PC-9 (cell line): ENCODE data around the gene S100A16. TPM values are rescaled to one million over a fixed set of nuclear protein-coding genes. Genes with fewer than 3 reads are reported as not detected.

Source experiments
- BruUV-seq: library from RNA; stranded (reverse); fragments of 400-500 nt; replicated peaks from 2 replicates; lab custom pipeline; 2021; lab: Mats Ljungman, UMichigan
- CTCF ChIA-PET: fragments of 300-600 bp; sonication (Branson Sonifier 250); formaldehyde crosslinking; loops from one replicate; lab custom pipeline; 2022; ENCODE audit warnings: antibody characterized with exemption; lab: Charles Lee
- POLR2A ChIA-PET: fragments of 300-600 bp; sonication (Branson Sonifier 250); formaldehyde crosslinking; loops from one replicate; lab custom pipeline; 2022; ENCODE audit warnings: antibody characterized with exemption; ENCODE audit not compliant: unreplicated experiment; lab: Charles Lee
- DNase-seq, 2 experiments: peaks; one replicate each; pipeline versions ENCODE4 v3.0.0 to v3.0.0-alpha.2; 2015 to 2022; ENCODE audit warnings: mixed read lengths in 1 of 2
- H2AFZ ChIP-seq: fragments of 200-600 bp; sonication (generic); 2 replicates; pipeline ENCODE4 v1.8.1; 2017; ENCODE audit warnings: antibody characterized with exemption
- H3F3A ChIP-seq: fragments of 200-600 bp; sonication (generic); 2 replicates; pipeline ENCODE4 v1.8.1; 2017; ENCODE audit warnings: antibody characterized with exemption, mild to moderate bottlenecking, low read depth; ENCODE audit not compliant: insufficient read depth
- H3K27ac ChIP-seq: fragments of 200-600 bp; sonication (generic); 2 replicates; pipeline ENCODE4 v1.6.1; 2016; ENCODE audit warnings: mixed run types
- H3K27me3 ChIP-seq: fragments of 200-600 bp; sonication (generic); 2 replicates; pipeline ENCODE4 v1.6.1; 2016; ENCODE audit warnings: low read depth, mixed run types; ENCODE audit not compliant: insufficient read depth
- H3K36me3 ChIP-seq: fragments of 200-600 bp; sonication (generic); 2 replicates; pipeline ENCODE4 v1.6.1; 2016; ENCODE audit warnings: low read depth, mixed run types
- H3K4me1 ChIP-seq: fragments of 200-600 bp; sonication (generic); replicated peaks from 2 replicates; pipeline ENCODE4 v1.6.1; 2016; ENCODE audit warnings: mixed run types; ENCODE audit not compliant: insufficient read depth
- H3K4me2 ChIP-seq: fragments of 200-600 bp; sonication (generic); 2 replicates; pipeline ENCODE4 v1.6.1; 2017; ENCODE audit warnings: mixed run types
- H3K4me3 ChIP-seq: fragments of 200-600 bp; sonication (generic); 2 replicates; pipeline ENCODE4 v1.6.1; 2016; ENCODE audit warnings: mixed run types
- H3K79me2 ChIP-seq: fragments of 200-600 bp; sonication (generic); 2 replicates; pipeline ENCODE4 v1.6.1; 2017; ENCODE audit warnings: low read depth, mixed run types
- H3K9me2 ChIP-seq: fragments of 200-600 bp; sonication (generic); 2 replicates; pipeline ENCODE4 v1.8.1; 2017; ENCODE audit warnings: mild to moderate bottlenecking; ENCODE audit not compliant: insufficient read depth
- H3K9me3 ChIP-seq: fragments of 200-600 bp; sonication (generic); 2 replicates; pipeline ENCODE4 v1.8.1; 2016; ENCODE audit warnings: low read depth; ENCODE audit not compliant: insufficient read depth
- H4K20me1 ChIP-seq: fragments of 200-600 bp; sonication (generic); 2 replicates; pipeline ENCODE4 v1.8.1; 2017; ENCODE audit not compliant: insufficient read depth
- CTCF ChIP-seq: fragments of 200-600 bp; sonication (generic); conservative IDR thresholded peaks from 2 replicates; pipeline ENCODE4 v1.6.1; 2017; ENCODE audit warnings: mixed run types, antibody characterized with exemption, mild to moderate bottlenecking, moderate library complexity
- EZH2 ChIP-seq: fragments of 200-600 bp; sonication (generic); IDR thresholded peaks from 2 replicates; pipeline ENCODE4 v1.8.0; 2017; ENCODE audit warnings: antibody characterized with exemption, low read depth
- intact Hi-C: fragments of 100-400 bp; cut with micrococcal nuclease; formaldehyde crosslinking; loops from one replicate; pipeline ENCODE4 v1.10.0; 2022; ENCODE audit not compliant: unreplicated experiment
- total RNA-seq: library from RNA; stranded (reverse); gene quantifications from 2 replicates; pipeline ENCODE4 v1.2.3, GENCODE V29; 2021

The S100A16 gene
- total RNA-seq, 1 experiment from 2014 or later, result 276 TPM

GRCh38 chr1:153629343-153629665, 16.4 kb upstream of the S100A16 start:
- TF ChIP-seq EZH2 (no peak), CTCF (no peak)
- no peak overlapping the region for H2AFZ ChIP-seq
- no peaks in the 10 kb centered on the region for H4K20me1 ChIP-seq
- peaks cover 29% of the 10 kb centered on the region for H3K79me2 ChIP-seq
- H3K4me1 ChIP-seq, result peaks cover 35% of the 10 kb centered on the region
- ChIA-PET CTCF (interaction anchor here (0.6 kb wide), 1 partner anchor 663 kb away, joined by 4 read pairs; no protein-coding TSS in a partner anchor), POLR2A (no interaction called here)
- no peak overlapping the region for H3K4me2 ChIP-seq
- DNase-seq, result no peak
- intact Hi-C loops, result no loop called here
- H3F3A ChIP-seq, result peaks cover 21% of the 10 kb centered on the region
- BruUV-seq, result no TSS peak
- no peaks in the 10 kb centered on the region for H3K9me2 ChIP-seq
- no peak overlapping the region for H3K27ac ChIP-seq
- H3K27me3 ChIP-seq, result no peaks in the 10 kb centered on the region
- H3K36me3 ChIP-seq, result peaks cover 1% of the 10 kb centered on the region; the same call in 1 of the 2 replicates
- no peak overlapping the region for H3K4me3 ChIP-seq
- H3K9me3 ChIP-seq, result no peaks in the 10 kb centered on the region

GRCh38 chr1:153628638-153629342, 15.9 kb upstream of the S100A16 start:
- Histone ChIP-seq H3K27ac (no peak overlapping the region), H3K27me3 (no peaks in the 10 kb centered on the region), H4K20me1 (no peaks in the 10 kb centered on the region), H3K36me3 (peaks cover 6% of the 10 kb centered on the region; the same call in 1 of the 2 replicates), H2AFZ (no peak overlapping the region), H3K4me3 (no peak overlapping the region), H3K79me2 (peaks cover 31% of the 10 kb centered on the region), H3K4me1 (peaks cover 37% of the 10 kb centered on the region), H3K9me2 (no peaks in the 10 kb centered on the region), H3K4me2 (no peak overlapping the region), H3K9me3 (no peaks in the 10 kb centered on the region), H3F3A (peaks cover 17% of the 10 kb centered on the region)
- no peak for DNase-seq
- no TSS peak for BruUV-seq
- ChIA-PET POLR2A (interaction anchor here (2.3 kb wide), 1 partner anchor 16 kb away, joined by 32 read pairs; the partner anchor contains the start of gene S100A16), CTCF (interaction anchor here (0.6 kb wide), 1 partner anchor 663 kb away, joined by 4 read pairs; no protein-coding TSS in a partner anchor)
- intact Hi-C loops, result no loop called here
- no peak for TF ChIP-seq EZH2
- no peak for TF ChIP-seq CTCF

GRCh38 chr1:153627715-153628626, 15.0 kb upstream of the S100A16 start, which contains the start of gene S100A1:
Gene S100A1 (plus strand): TSS chr1:153628434. CDS start chr1:153630522, 2,088 bp downstream.
- Histone ChIP-seq H3K27ac (peak within 1 kb of the TSS; percentile 88), H2AFZ (no peak within 1 kb of the TSS), H3K27me3 (no peaks in the 10 kb centered on the region), H3K4me2 (peak within 1 kb of the TSS; percentile 100), H3K4me1 (peaks cover 32% of the 10 kb centered on the region), H3F3A (peaks cover 17% of the 10 kb centered on the region), H3K9me3 (no peaks in the 10 kb centered on the region), H3K79me2 (peaks cover 36% of the 10 kb centered on the region), H3K36me3 (peaks cover 14% of the 10 kb centered on the region; the same call in 1 of the 2 replicates), H4K20me1 (no peaks in the 10 kb centered on the region), H3K4me3 (peak within 1 kb of the TSS; percentile 69), H3K9me2 (no peaks in the 10 kb centered on the region)
- POLR2A ChIA-PET, result interaction anchor here (0.6 to 2.4 kb wide), 9 partner anchors 12 to 335 kb away, joined by 3 to 32 read pairs (median 6); partner anchors contain the start of genes S100A14, S100A16 and SLC39A1
- intact Hi-C loops, result loop anchor here (1.0 to 2.0 kb wide), 4 partner anchors 20 to 117 kb away; no protein-coding TSS in a partner anchor
- CTCF ChIA-PET, result interaction anchor here (0.5 to 1.9 kb wide), 16 partner anchors 9 to 375 kb away, joined by 3 to 19 read pairs (median 6); partner anchors contain the start of genes S100A14 and S100A16
- no peak for TF ChIP-seq EZH2
- peak; percentile 93 for TF ChIP-seq CTCF
- BruUV-seq, result no TSS peak
- DNase-seq, result no peak
